K562 (cell line): ENCODE measurements around the gene YBEY. TPM values are rescaled to one million over a fixed set of nuclear protein-coding genes. Genes with fewer than 3 reads are reported as not detected.

Experiments used
- CHD2 ChIP-seq: IDR thresholded peaks from 2 replicates; pipeline ENCODE4 v1.6.1; 2011; ENCODE audit warnings: low read depth, low read length
- CXXC5 ChIP-seq: fragments of 250-450 bp; sonication (Bioruptor Pico); IDR thresholded peaks from 2 replicates; pipeline ENCODE4 v1.8.0; 2022; ENCODE audit warnings: inconsistent platforms, mild to moderate bottlenecking, moderate library complexity
- DACH1 ChIP-seq: fragments of 450-650 bp; IDR thresholded peaks from 2 replicates; pipeline ENCODE4 v1.6.1; 2018; ENCODE audit not compliant: partially characterized antibody
- DLX4 ChIP-seq: fragments of 250-450 bp; sonication (Bioruptor Pico); IDR thresholded peaks from 2 replicates; pipeline ENCODE4 v1.6.1; 2021; ENCODE audit warnings: mild to moderate bottlenecking
- DPF2 ChIP-seq: fragments of 450-650 bp; IDR thresholded peaks from 2 replicates; pipeline ENCODE4 v1.6.1; 2016
- ETV5 ChIP-seq: sonication (generic); formaldehyde crosslinking; IDR thresholded peaks from 2 replicates; pipeline ENCODE4 v1.4.0; 2020; ENCODE audit warnings: low read depth, mild to moderate bottlenecking, missing genetic modification reagents
- EWSR1 ChIP-seq: fragments of 450-650 bp; IDR thresholded peaks from 2 replicates; pipeline ENCODE4 v1.6.1; 2018; ENCODE audit warnings: borderline replicate concordance, mild to moderate bottlenecking, low read depth, moderate library complexity; ENCODE audit not compliant: partially characterized antibody
- GABPB1 ChIP-seq: sonication (generic); formaldehyde crosslinking; IDR thresholded peaks from 2 replicates; pipeline ENCODE4 v1.8.0; 2022; ENCODE audit warnings: mild to moderate bottlenecking, missing genetic modification reagents
- GMEB1 ChIP-seq: fragments of 250-450 bp; sonication (Bioruptor Pico); IDR thresholded peaks from 2 replicates; pipeline ENCODE4 v1.4.0; 2020; ENCODE audit warnings: mild to moderate bottlenecking
- HEY1 ChIP-seq: fragments of 250-450 bp; sonication (Bioruptor Pico); IDR thresholded peaks from 2 replicates; pipeline ENCODE4 v1.5.0; 2020; ENCODE audit warnings: mild to moderate bottlenecking, moderate library complexity, borderline replicate concordance
- KAT8 ChIP-seq: fragments of 450-650 bp; IDR thresholded peaks from 2 replicates; pipeline ENCODE4 v1.6.1; 2016; ENCODE audit warnings: low read depth, mild to moderate bottlenecking
- KDM2B ChIP-seq: fragments of 250-450 bp; sonication (Bioruptor Pico); IDR thresholded peaks from 2 replicates; pipeline ENCODE4 v1.8.0; 2021; ENCODE audit warnings: mild to moderate bottlenecking, moderate library complexity
- KLF10 ChIP-seq: fragments of 250-450 bp; sonication (Bioruptor Pico); IDR thresholded peaks from 2 replicates; pipeline ENCODE4 v1.6.1; 2021; ENCODE audit warnings: matching md5 sums
- MCM3 ChIP-seq: fragments of 450-650 bp; IDR thresholded peaks from 2 replicates; pipeline ENCODE4 v1.6.1; 2016
- NCOA4 ChIP-seq: fragments of 450-650 bp; IDR thresholded peaks from 2 replicates; pipeline ENCODE4 v1.6.1; 2018; ENCODE audit warnings: mild to moderate bottlenecking; ENCODE audit not compliant: partially characterized antibody
- NFE2L1 ChIP-seq: fragments of 450-650 bp; IDR thresholded peaks from 2 replicates; pipeline ENCODE4 v1.6.1; 2016; ENCODE audit warnings: missing genetic modification characterization, low read depth, mild to moderate bottlenecking, missing compliant biosample characterization, moderate library complexity, borderline replicate concordance
- NFRKB ChIP-seq: fragments of 450-650 bp; IDR thresholded peaks from 2 replicates; pipeline ENCODE4 v1.6.1; 2016; ENCODE audit warnings: low read depth
- PHB2 ChIP-seq: fragments of 450-650 bp; IDR thresholded peaks from 2 replicates; pipeline ENCODE4 v1.6.1; 2017; ENCODE audit warnings: low read depth
- PHF8 ChIP-seq: fragments of 200-600 bp; sonication (generic); IDR thresholded peaks from 2 replicates; pipeline ENCODE4 v1.6.1; 2012; ENCODE audit warnings: mixed run types, mild to moderate bottlenecking, inconsistent platforms, low read length, moderate library complexity, borderline replicate concordance
- PTRF ChIP-seq: fragments of 450-650 bp; IDR thresholded peaks from 2 replicates; pipeline ENCODE4 v1.6.1; 2016; ENCODE audit warnings: mild to moderate bottlenecking, missing genetic modification characterization, missing compliant biosample characterization
- SETDB1 ChIP-seq: IDR thresholded peaks from one replicate; pipeline ENCODE4 v1.6.1; 2012; ENCODE audit warnings: low read length, control low read depth, inconsistent platforms
- SMARCB1 ChIP-seq: IDR thresholded peaks from 2 replicates; pipeline ENCODE4 v1.6.1; 2011; ENCODE audit warnings: improper control_type of control experiment, low read depth; ENCODE audit not compliant: insufficient read length
- SNAPC5 ChIP-seq: fragments of 250-450 bp; sonication (Bioruptor Pico); IDR thresholded peaks from 2 replicates; pipeline ENCODE4 v1.8.0; 2021; ENCODE audit warnings: moderate library complexity, mild to moderate bottlenecking, inconsistent platforms
- TEAD1 ChIP-seq, 2 experiments: fragments of 450-650 bp in 1 of 2; sonication (generic) in 1 of 2; formaldehyde crosslinking; IDR thresholded peaks; 2 replicates each; pipeline versions ENCODE4 v1.4.0 to v1.8.0; 2020 to 2022; ENCODE audit warnings: mild to moderate bottlenecking in 2 of 2, missing genetic modification reagents in 1 of 2
- TRIM28 ChIP-seq: fragments of 450-650 bp; IDR thresholded peaks from 2 replicates; pipeline ENCODE4 v1.6.1; 2017
- YBX1 ChIP-seq: fragments of 450-650 bp; IDR thresholded peaks from 2 replicates; pipeline ENCODE4 v1.7.1; 2016; ENCODE audit warnings: mild to moderate bottlenecking
- YY1 ChIP-seq, 3 experiments: IDR thresholded peaks; 2 replicates each; pipeline ENCODE4 v1.6.1; 2011; ENCODE audit warnings: low read length in 2 of 3, mild to moderate bottlenecking in 2 of 3, moderate library complexity in 2 of 3, borderline replicate concordance in 1 of 3, control low read depth in 1 of 3, low read depth in 1 of 3; ENCODE audit not compliant: insufficient read depth in 3 of 3, insufficient replicate concordance in 2 of 3, control insufficient read depth in 1 of 3, insufficient read length in 1 of 3; ENCODE audit errors: extremely low read depth in 1 of 3
- ZNF696 ChIP-seq: fragments of 250-450 bp; sonication (Bioruptor Pico); conservative IDR thresholded peaks from 2 replicates; pipeline ENCODE4 v1.4.0; 2020; ENCODE audit warnings: mild to moderate bottlenecking, moderate library complexity
- ZNF785 ChIP-seq: fragments of 250-450 bp; sonication (Bioruptor Pico); IDR thresholded peaks from 2 replicates; pipeline ENCODE4 v1.4.0; 2020; ENCODE audit warnings: mild to moderate bottlenecking
- ZNF79 ChIP-seq: fragments of 250-450 bp; sonication (Bioruptor Pico); IDR thresholded peaks from 2 replicates; pipeline ENCODE4 v1.4.0; 2020; ENCODE audit warnings: low read depth, mild to moderate bottlenecking, moderate library complexity
- polyA plus RNA-seq, 8 experiments: library from polyadenylated mRNA; depleted of rRNA in 4 of 8; stranded (reverse) in 5 of 8; unstranded in 3 of 8; fragments of >200 nt; fragmentation: Nextera tagmentation in 2 of 8; fragmentation: Illumina TruSeq in 1 of 8; extraction: Ambion mirVana in 2 of 8; extraction: Trizol in 1 of 8; gene quantifications; 2 replicates each; pipeline versions ENCODE4 v1.2.1 to v1.2.3, GENCODE V29; 2011 to 2014; ENCODE audit warnings: inconsistent platforms in 1 of 8, missing spikeins in 1 of 8
- total RNA-seq, 7 experiments: library from RNA; depleted of rRNA in 6 of 7; stranded (reverse); fragments of >200 nt in 6 of 7; fragmentation: Illumina TruSeq in 2 of 7; extraction: Trizol in 2 of 7; gene quantifications; 2 replicates each; pipeline versions ENCODE4 v1.2.1 to v1.2.3, GENCODE V29; 2011 to 2021; ENCODE audit warnings: low replicate concordance in 1 of 7

The YBEY gene
- total and polyA plus RNA-seq, 9 of the 15 experiments (the other 6 are each of a cell fraction or from before 2014, with no cell fraction given) = 6.4 to 28.0 (median 12.4) TPM

DNA sequence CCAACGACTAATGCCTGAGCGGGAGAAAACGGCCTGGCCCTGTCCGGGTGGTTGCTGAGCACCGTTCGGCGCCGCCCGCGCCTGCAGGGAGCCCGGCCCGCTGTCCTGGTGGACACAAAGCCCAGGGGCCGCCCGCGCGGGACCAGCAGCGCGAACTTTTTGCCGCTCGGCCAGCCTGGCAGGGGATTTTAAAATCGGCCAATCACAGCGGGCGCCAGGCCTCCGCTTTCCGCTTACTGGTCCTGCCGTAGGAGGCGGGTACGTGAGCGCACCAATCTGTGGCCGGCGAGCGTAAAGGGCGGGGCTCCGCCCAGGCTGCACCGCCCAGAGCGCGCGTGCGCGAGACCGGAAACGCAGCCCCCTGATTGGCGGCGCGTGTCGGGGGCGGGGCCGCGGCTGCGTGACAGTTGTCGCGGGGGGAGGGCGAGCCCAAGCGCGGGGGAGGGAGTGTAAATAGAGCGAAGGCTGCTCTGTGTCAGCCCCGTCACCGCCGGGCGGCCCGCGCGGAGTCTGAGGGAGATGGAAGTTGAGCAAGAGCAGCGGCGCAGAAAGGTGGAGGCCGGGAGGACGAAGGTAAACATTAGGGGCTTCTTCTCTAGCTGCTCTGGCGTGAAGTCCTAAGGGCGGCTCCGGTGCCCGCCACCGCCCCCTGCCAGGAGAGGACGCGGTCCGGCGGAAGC is 37.7 kb downstream of the YBEY start, which contains the start of the genes C21orf58 and PCNT (continued):
- TF ChIP-seq ZNF79 (CRISPR knock-in tag) (0 out of 2 replicates have a peak, but pooled peaks have one; percentile 13), ETV5 (CRISPR knock-in tag) (no peak), KLF10 (CRISPR knock-in tag) (no peak), PTRF (no peak), YY1 (IDR thresholded peaks at IDR 0.05; ENCODE audit: borderline replicate concordance in 1 of 3, control insufficient read depth in 1 of 3, extremely low read depth in 1 of 3, insufficient read depth in 3 of 3, insufficient read length in 1 of 3, insufficient replicate concordance in 2 of 3, low read depth in 1 of 3, low read length in 2 of 3) (no peak), KAT8 (no peak), MCM3 (no peak), DACH1 (peak; percentile 15), KDM2B (CRISPR knock-in tag) (peak; percentile 84; the same call in 1 of the 2 replicates), ZNF696 (CRISPR knock-in tag) (no peak), NFE2L1 (tag) (no peak), GMEB1 (CRISPR knock-in tag) (peak; percentile 77), ZNF785 (CRISPR knock-in tag) (no peak), CXXC5 (peak; percentile 73), PHB2 (no peak), DPF2 (0 out of 2 replicates have a peak, but pooled peaks have one; percentile 62), GABPB1 (CRISPR knock-in tag) (peak; percentile 77), YBX1 (no peak), CHD2 (peak; percentile 86), NFRKB (peak; percentile 91), TRIM28 (0 out of 2 replicates have a peak, but pooled peaks have one; percentile 38), PHF8 (peak; percentile 88; the same call in 1 of the 2 replicates), HEY1 (CRISPR knock-in tag) (peak; percentile 75; the same call in 1 of the 2 replicates), NCOA4 (no peak), DLX4 (CRISPR knock-in tag) (no peak), SNAPC5 (no peak), SETDB1 (no peak), EWSR1 (no peak), TEAD1 (CRISPR knock-in tag; IDR thresholded peaks at IDR 0.05) (peak; percentile 44 to 86; a peak in 1 of 4 replicates), SMARCB1 (no peak)
